HCT116 (cell line): Measurements from ENCODE around the gene LMCD1.

Experiments used
- CTCF ChIP-seq, 3 experiments: fragments of 200-600 bp in 1 of 3; sonication (generic) in 1 of 3; IDR thresholded peaks in 2 of 3; conservative IDR thresholded peaks in 1 of 3; 2 replicates each; pipeline ENCODE4 v1.5.1; 2012 to 2017; ENCODE audit warnings: low read depth in 2 of 3, low read length in 2 of 3, antibody characterized with exemption in 1 of 3, borderline replicate concordance in 1 of 3, control low read depth in 1 of 3, mild to moderate bottlenecking in 1 of 3, mixed read lengths in 1 of 3, mixed run types in 1 of 3, moderate library complexity in 1 of 3; ENCODE audit not compliant: insufficient read depth in 1 of 3
- EGR1 ChIP-seq: IDR thresholded peaks from 2 replicates; pipeline ENCODE4 v1.6.1; 2012; ENCODE audit warnings: low read depth
- ELF1 ChIP-seq: IDR thresholded peaks from 2 replicates; pipeline ENCODE4 v1.6.1; 2012; ENCODE audit warnings: low read depth, borderline replicate concordance
- EZH2 ChIP-seq: fragments of 200-600 bp; sonication (generic); IDR thresholded peaks from 2 replicates; pipeline ENCODE4 v1.6.1; 2017; ENCODE audit warnings: antibody characterized with exemption, mixed run types
- JUND ChIP-seq: IDR thresholded peaks from 2 replicates; pipeline ENCODE4 v1.6.1; 2012
- POLR2A ChIP-seq: IDR thresholded peaks from 2 replicates; pipeline ENCODE4 v1.7.0; 2011; ENCODE audit warnings: borderline replicate concordance; ENCODE audit not compliant: insufficient read depth, insufficient read length; ENCODE audit errors: extremely low read depth
- REST ChIP-seq: IDR thresholded peaks from 2 replicates; pipeline ENCODE4 v1.6.1; 2012; ENCODE audit warnings: low read depth
- SP1 ChIP-seq: IDR thresholded peaks from 2 replicates; pipeline ENCODE4 v1.6.1; 2012; ENCODE audit warnings: low read depth
- SRF ChIP-seq: IDR thresholded peaks from 2 replicates; pipeline ENCODE4 v1.6.1; 2012; ENCODE audit warnings: low read depth
- TCF7L2 ChIP-seq: IDR thresholded peaks from 2 replicates; pipeline ENCODE4 v1.7.0; 2011; ENCODE audit warnings: borderline replicate concordance, inconsistent platforms; ENCODE audit not compliant: insufficient read depth, insufficient read length; ENCODE audit errors: extremely low read depth
- YY1 ChIP-seq: IDR thresholded peaks from 2 replicates; pipeline ENCODE4 v1.6.1; 2011; ENCODE audit warnings: low read length, low read depth, moderate library complexity, mild to moderate bottlenecking; ENCODE audit not compliant: insufficient replicate concordance; ENCODE audit errors: extremely low read depth
- ZBTB33 ChIP-seq: IDR thresholded peaks from 2 replicates; pipeline ENCODE4 v1.6.1; 2011; ENCODE audit warnings: mild to moderate bottlenecking, low read length, moderate library complexity; ENCODE audit not compliant: insufficient replicate concordance; ENCODE audit errors: extremely low read depth
- ZFX ChIP-seq: fragments of 450-650 bp; IDR thresholded peaks from 2 replicates; pipeline ENCODE4 v1.6.1; 2017
- ZNF274 ChIP-seq: fragments of 200-500 bp; sonication (Bioruptor generic); IDR thresholded peaks from 2 replicates; pipeline ENCODE4 v1.6.1; 2014; ENCODE audit warnings: mild to moderate bottlenecking, low read depth, low read length, inconsistent platforms

- TF ChIP-seq EZH2 (no peak), REST (no peak), ZFX (no peak), POLR2A (no peak), CTCF (IDR thresholded peaks at IDR 0.05 in 2 of 3, conservative IDR thresholded peaks at IDR 0.05 in 1 of 3; ENCODE audit: borderline replicate concordance in 1 of 3, insufficient read depth in 1 of 3, low read depth in 2 of 3, low read length in 2 of 3) (no peak), TCF7L2 (no peak), SP1 (no peak), SRF (no peak), EGR1 (no peak), JUND (no peak), ZBTB33 (no peak), ELF1 (no peak), ZNF274 (no peak), YY1 (no peak)
Measured at GRCh38 chr3:8482960-8483665, 18.5 kb upstream of the LMCD1 start.
